AG10803 (cell line): Measurements from ENCODE around the gene NKRF.

Experiments
- DNase-seq: peaks from one replicate; pipeline ENCODE4 v3.0.0; 2010; ENCODE audit warnings: low read depth
- H3K4me3 ChIP-seq: 2 replicates; pipeline ENCODE4 v1.5.1; 2011; ENCODE audit warnings: mild to moderate bottlenecking, low read length, control low read depth
- CTCF ChIP-seq: conservative IDR thresholded peaks from 2 replicates; pipeline ENCODE4 v1.5.1; 2011; ENCODE audit warnings: mild to moderate bottlenecking, low read length, control low read depth, inconsistent platforms

Gene NKRF

GRCh38 chrX:119617517-119618164 is 11.4 kb upstream of the NKRF start:
- DNase-seq: no peak
- no peak overlapping the region for H3K4me3 ChIP-seq
- TF ChIP-seq CTCF: no peak

- TF ChIP-seq CTCF: no peak
- DNase-seq: no peak
- H3K4me3 ChIP-seq: no peak overlapping the region
These were observed 8.6 kb upstream of the NKRF start for GRCh38 chrX:119614776-119615175.

- no peak for TF ChIP-seq CTCF
- H3K4me3 ChIP-seq: peak overlapping the region; percentile 91
- DNase-seq: no peak
These were observed 780 bp upstream of the NKRF start for GRCh38 chrX:119607018-119607389.

- H3K4me3 ChIP-seq: peak overlapping the region; percentile 91
- no peak for DNase-seq
- TF ChIP-seq CTCF: no peak
These were observed 552 bp downstream of the NKRF start for GRCh38 chrX:119605464-119606279.

- DNase-seq: no peak
- peak overlapping the region; percentile 91 for H3K4me3 ChIP-seq
- TF ChIP-seq CTCF: no peak
These were observed 1.3 kb downstream of the NKRF start for GRCh38 chrX:119604766-119605463.

GRCh38 chrX:119602701-119603255 is 3.4 kb downstream of the NKRF start:
- no peak for DNase-seq
- TF ChIP-seq CTCF: no peak
- H3K4me3 ChIP-seq: no peak overlapping the region
